Measurements from ENCODE around the gene RALGDS.

Gene RALGDS

GRCh38 chr9:133118568-133118967 is 2.5 kb downstream of the RALGDS start (continued):
- no peak for TF ChIP-seq ZBTB8A (tag by site-specific recombination; IDR thresholded peaks at IDR 0.05)
- no peak for TF ChIP-seq ZNF433 (tag by site-specific recombination; IDR thresholded peaks at IDR 0.05; ENCODE audit: low read depth)
- TF ChIP-seq ZNF548 (tag by site-specific recombination; IDR thresholded peaks at IDR 0.05): no peak

DNA sequence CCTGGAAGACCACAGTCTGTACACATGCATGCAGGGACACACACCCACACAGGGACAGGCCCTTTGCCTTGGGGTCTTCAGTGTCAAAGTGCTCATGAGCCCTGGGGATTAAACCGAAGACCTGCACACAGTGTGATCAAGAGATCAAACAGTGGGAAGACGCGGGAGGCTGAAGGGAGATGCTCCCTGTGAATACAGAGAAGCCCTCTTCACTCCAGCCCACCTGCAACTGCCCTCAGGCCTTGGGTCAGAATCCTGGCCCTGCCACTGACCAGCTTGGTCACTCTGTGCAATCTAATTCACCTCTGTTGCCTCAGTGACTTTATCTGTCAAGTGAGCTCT is 2.9 kb downstream of the RALGDS start:
- no peak overlapping the region for H3K4me3 ChIP-seq (ENCODE audit: low read depth, low read length)
- H3K36me3 ChIP-seq (ENCODE audit: control insufficient read depth in 2 of 2, insufficient read depth in 1 of 2, low read length in 2 of 2): peaks cover 0 to 13% of the 10 kb centered on the region in 2 experiments; a peak in 1 of 3 replicates
- no peak overlapping the region for H3K27ac ChIP-seq (ENCODE audit: extremely low read depth, low read depth, low read length)
- peaks cover 14% of the 10 kb centered on the region for H3K4me1 ChIP-seq (ENCODE audit: control insufficient read depth, insufficient read depth, low read length)
- CTCF ChIA-PET: interaction anchor here (0.6 to 22.4 kb wide), 4 partner anchors 15 to 823 kb away, joined by 3 to 342 read pairs (median 11); no protein-coding TSS in a partner anchor
- no peaks in the 10 kb centered on the region for H3K9me3 ChIP-seq (ENCODE audit: control insufficient read depth, insufficient read depth, low read depth, low read length)
- POLR2A ChIA-PET: interaction anchor here (0.7 to 4.0 kb wide), 4 partner anchors 9 to 89 kb away, joined by 3 to 24 read pairs (median 10); partner anchors contain the start of gene GTF3C5
- TF ChIP-seq ZNF433 (tag by site-specific recombination; IDR thresholded peaks at IDR 0.05; ENCODE audit: low read depth): no peak
- no peak for TF ChIP-seq KLF1 (tag by site-specific recombination; IDR thresholded peaks at IDR 0.05)
- no peak for TF ChIP-seq ZSCAN23 (tag by site-specific recombination; IDR thresholded peaks at IDR 0.05)
- TF ChIP-seq, protein P1, sequence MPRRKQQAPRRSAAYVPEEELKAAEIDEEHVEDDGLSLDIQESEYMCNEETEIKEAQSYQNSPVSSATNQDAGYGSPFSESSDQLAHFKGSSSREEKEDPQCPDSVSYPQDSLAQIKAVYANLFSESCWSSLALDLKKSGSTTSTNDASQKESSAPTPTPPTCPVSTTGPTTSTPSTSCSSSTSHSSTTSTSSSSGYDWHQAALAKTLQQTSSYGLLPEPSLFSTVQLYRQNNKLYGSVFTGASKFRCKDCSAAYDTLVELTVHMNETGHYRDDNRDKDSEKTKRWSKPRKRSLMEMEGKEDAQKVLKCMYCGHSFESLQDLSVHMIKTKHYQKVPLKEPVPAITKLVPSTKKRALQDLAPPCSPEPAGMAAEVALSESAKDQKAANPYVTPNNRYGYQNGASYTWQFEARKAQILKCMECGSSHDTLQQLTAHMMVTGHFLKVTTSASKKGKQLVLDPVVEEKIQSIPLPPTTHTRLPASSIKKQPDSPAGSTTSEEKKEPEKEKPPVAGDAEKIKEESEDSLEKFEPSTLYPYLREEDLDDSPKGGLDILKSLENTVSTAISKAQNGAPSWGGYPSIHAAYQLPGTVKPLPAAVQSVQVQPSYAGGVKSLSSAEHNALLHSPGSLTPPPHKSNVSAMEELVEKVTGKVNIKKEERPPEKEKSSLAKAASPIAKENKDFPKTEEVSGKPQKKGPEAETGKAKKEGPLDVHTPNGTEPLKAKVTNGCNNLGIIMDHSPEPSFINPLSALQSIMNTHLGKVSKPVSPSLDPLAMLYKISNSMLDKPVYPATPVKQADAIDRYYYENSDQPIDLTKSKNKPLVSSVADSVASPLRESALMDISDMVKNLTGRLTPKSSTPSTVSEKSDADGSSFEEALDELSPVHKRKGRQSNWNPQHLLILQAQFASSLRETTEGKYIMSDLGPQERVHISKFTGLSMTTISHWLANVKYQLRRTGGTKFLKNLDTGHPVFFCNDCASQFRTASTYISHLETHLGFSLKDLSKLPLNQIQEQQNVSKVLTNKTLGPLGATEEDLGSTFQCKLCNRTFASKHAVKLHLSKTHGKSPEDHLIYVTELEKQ (tag by site-specific recombination; IDR thresholded peaks at IDR 0.05; ENCODE audit: borderline replicate concordance): no peak
- no peak for TF ChIP-seq ZNF404 (tag by site-specific recombination; IDR thresholded peaks at IDR 0.05)
- no peak for TF ChIP-seq ZNF416 (tag by site-specific recombination; IDR thresholded peaks at IDR 0.05)
- TF ChIP-seq, protein P2, sequence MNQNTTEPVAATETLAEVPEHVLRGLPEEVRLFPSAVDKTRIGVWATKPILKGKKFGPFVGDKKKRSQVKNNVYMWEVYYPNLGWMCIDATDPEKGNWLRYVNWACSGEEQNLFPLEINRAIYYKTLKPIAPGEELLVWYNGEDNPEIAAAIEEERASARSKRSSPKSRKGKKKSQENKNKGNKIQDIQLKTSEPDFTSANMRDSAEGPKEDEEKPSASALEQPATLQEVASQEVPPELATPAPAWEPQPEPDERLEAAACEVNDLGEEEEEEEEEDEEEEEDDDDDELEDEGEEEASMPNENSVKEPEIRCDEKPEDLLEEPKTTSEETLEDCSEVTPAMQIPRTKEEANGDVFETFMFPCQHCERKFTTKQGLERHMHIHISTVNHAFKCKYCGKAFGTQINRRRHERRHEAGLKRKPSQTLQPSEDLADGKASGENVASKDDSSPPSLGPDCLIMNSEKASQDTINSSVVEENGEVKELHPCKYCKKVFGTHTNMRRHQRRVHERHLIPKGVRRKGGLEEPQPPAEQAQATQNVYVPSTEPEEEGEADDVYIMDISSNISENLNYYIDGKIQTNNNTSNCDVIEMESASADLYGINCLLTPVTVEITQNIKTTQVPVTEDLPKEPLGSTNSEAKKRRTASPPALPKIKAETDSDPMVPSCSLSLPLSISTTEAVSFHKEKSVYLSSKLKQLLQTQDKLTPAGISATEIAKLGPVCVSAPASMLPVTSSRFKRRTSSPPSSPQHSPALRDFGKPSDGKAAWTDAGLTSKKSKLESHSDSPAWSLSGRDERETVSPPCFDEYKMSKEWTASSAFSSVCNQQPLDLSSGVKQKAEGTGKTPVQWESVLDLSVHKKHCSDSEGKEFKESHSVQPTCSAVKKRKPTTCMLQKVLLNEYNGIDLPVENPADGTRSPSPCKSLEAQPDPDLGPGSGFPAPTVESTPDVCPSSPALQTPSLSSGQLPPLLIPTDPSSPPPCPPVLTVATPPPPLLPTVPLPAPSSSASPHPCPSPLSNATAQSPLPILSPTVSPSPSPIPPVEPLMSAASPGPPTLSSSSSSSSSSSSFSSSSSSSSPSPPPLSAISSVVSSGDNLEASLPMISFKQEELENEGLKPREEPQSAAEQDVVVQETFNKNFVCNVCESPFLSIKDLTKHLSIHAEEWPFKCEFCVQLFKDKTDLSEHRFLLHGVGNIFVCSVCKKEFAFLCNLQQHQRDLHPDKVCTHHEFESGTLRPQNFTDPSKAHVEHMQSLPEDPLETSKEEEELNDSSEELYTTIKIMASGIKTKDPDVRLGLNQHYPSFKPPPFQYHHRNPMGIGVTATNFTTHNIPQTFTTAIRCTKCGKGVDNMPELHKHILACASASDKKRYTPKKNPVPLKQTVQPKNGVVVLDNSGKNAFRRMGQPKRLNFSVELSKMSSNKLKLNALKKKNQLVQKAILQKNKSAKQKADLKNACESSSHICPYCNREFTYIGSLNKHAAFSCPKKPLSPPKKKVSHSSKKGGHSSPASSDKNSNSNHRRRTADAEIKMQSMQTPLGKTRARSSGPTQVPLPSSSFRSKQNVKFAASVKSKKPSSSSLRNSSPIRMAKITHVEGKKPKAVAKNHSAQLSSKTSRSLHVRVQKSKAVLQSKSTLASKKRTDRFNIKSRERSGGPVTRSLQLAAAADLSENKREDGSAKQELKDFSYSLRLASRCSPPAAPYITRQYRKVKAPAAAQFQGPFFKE (tag by site-specific recombination; IDR thresholded peaks at IDR 0.05; ENCODE audit: borderline replicate concordance): no peak
- no peak for TF ChIP-seq ZNF155 (tag by site-specific recombination; IDR thresholded peaks at IDR 0.05)
- no peak for TF ChIP-seq ZBTB44 (tag by site-specific recombination; IDR thresholded peaks at IDR 0.05)
- no peak for TF ChIP-seq ZBTB10 (tag by site-specific recombination; IDR thresholded peaks at IDR 0.05)
- no peak for TF ChIP-seq MEIS1 (CRISPR knock-in tag; IDR thresholded peaks at IDR 0.05; ENCODE audit: borderline replicate concordance)
- no peak for TF ChIP-seq ZNF544 (tag by site-specific recombination; IDR thresholded peaks at IDR 0.05)
- no peak for TF ChIP-seq ZNF354C (tag by site-specific recombination; IDR thresholded peaks at IDR 0.05; ENCODE audit: borderline replicate concordance, low read depth)
- no peak for TF ChIP-seq HOXD13 (CRISPR knock-in tag; IDR thresholded peaks at IDR 0.05; ENCODE audit: borderline replicate concordance)
- TF ChIP-seq, protein P3, sequence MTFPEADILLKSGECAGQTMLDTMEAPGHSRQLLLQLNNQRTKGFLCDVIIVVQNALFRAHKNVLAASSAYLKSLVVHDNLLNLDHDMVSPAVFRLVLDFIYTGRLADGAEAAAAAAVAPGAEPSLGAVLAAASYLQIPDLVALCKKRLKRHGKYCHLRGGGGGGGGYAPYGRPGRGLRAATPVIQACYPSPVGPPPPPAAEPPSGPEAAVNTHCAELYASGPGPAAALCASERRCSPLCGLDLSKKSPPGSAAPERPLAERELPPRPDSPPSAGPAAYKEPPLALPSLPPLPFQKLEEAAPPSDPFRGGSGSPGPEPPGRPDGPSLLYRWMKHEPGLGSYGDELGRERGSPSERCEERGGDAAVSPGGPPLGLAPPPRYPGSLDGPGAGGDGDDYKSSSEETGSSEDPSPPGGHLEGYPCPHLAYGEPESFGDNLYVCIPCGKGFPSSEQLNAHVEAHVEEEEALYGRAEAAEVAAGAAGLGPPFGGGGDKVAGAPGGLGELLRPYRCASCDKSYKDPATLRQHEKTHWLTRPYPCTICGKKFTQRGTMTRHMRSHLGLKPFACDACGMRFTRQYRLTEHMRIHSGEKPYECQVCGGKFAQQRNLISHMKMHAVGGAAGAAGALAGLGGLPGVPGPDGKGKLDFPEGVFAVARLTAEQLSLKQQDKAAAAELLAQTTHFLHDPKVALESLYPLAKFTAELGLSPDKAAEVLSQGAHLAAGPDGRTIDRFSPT (tag by site-specific recombination; IDR thresholded peaks at IDR 0.05): no peak
- no peak for TF ChIP-seq ZNF707 (tag by site-specific recombination; IDR thresholded peaks at IDR 0.05)
- TF ChIP-seq ZFHX2 (tag by site-specific recombination; conservative IDR thresholded peaks at IDR 0.05): no peak
- TF ChIP-seq ZNF558 (tag by site-specific recombination; IDR thresholded peaks at IDR 0.05): no peak
